H1 (cell line): ENCODE results near the gene MAML1. TPM values are rescaled to one million over a fixed set of nuclear protein-coding genes. Genes with fewer than 3 reads are reported as not detected.

ENCODE experiments used
- CTCF ChIA-PET: fragments of 300-600 bp; sonication (Branson Sonifier 250); formaldehyde crosslinking; loops from one replicate; lab custom pipeline; 2021; ENCODE audit not compliant: partially characterized antibody; lab: Charles Lee
- POLR2A ChIA-PET: fragments of 300-600 bp; sonication (Branson Sonifier 250); formaldehyde crosslinking; loops from one replicate; lab custom pipeline; 2021; ENCODE audit warnings: inconsistent platforms; ENCODE audit not compliant: partially characterized antibody; lab: Charles Lee
- DNase-seq, 2 experiments: peaks; one replicate each; pipeline versions ENCODE4 v3.0.0 to v3.0.0-alpha.2; 2010 to 2022; ENCODE audit warnings: low spot score in 2 of 2, low read depth in 1 of 2, mixed read lengths in 1 of 2
- FAIRE-seq: peaks from 2 replicates; lab custom pipeline; 2011; peaks lifted over from hg19 to GRCh38; lab: Jason Lieb, UNC
- H2AFZ ChIP-seq: 2 replicates; pipeline ENCODE4 v1.8.1; 2012; ENCODE audit warnings: low read length, inconsistent platforms
- H2AK5ac ChIP-seq: 2 replicates; pipeline ENCODE4 v1.6.1; 2013; ENCODE audit warnings: low read depth, low read length
- H2BK120ac ChIP-seq: replicated peaks from 2 replicates; pipeline ENCODE3; 2013; ENCODE audit warnings: low read depth, low read length, inconsistent platforms
- H2BK12ac ChIP-seq: 2 replicates; pipeline ENCODE4 v1.6.1; 2013; ENCODE audit warnings: low read depth, low read length
- H2BK15ac ChIP-seq: 2 replicates; pipeline ENCODE4 v1.6.1; 2013; ENCODE audit warnings: low read length
- H2BK20ac ChIP-seq: 2 replicates; pipeline ENCODE4 v1.6.1; 2013; ENCODE audit warnings: low read length
- H2BK5ac ChIP-seq: 2 replicates; pipeline ENCODE4 v1.6.1; 2013; ENCODE audit warnings: low read depth, low read length
- H3K14ac ChIP-seq: 2 replicates; pipeline ENCODE4 v1.6.1; 2013; ENCODE audit warnings: inconsistent platforms; ENCODE audit not compliant: insufficient read length
- H3K18ac ChIP-seq: 2 replicates; pipeline ENCODE4 v1.6.1; 2013; ENCODE audit warnings: low read length; ENCODE audit errors: extremely low read depth
- H3K23ac ChIP-seq: 2 replicates; pipeline ENCODE4 v1.6.1; 2013; ENCODE audit warnings: inconsistent platforms; ENCODE audit not compliant: insufficient read length
- H3K23me2 ChIP-seq: 2 replicates; pipeline ENCODE4 v1.6.1; 2013; ENCODE audit warnings: low read depth, low read length
- H3K27ac ChIP-seq: 2 replicates; pipeline ENCODE4 v1.6.1; 2011; ENCODE audit warnings: low read depth, low read length, inconsistent platforms
- H3K27me3 ChIP-seq, 4 experiments: replicated peaks in 1 of 4; 1 replicate in 1 of 4; 2 replicates in 3 of 4; pipeline versions ENCODE4 v1.6.1 to v1.8.1; 2011 to 2013; ENCODE audit warnings: low read length in 3 of 4, mild to moderate bottlenecking in 3 of 4, inconsistent platforms in 2 of 4, mixed read lengths in 2 of 4, moderate library complexity in 1 of 4; ENCODE audit not compliant: control insufficient read depth in 3 of 4, insufficient read depth in 3 of 4; ENCODE audit errors: extremely low read depth in 1 of 4
- H3K36me3 ChIP-seq, 4 experiments: 2 replicates each; pipeline versions ENCODE4 v1.6.1 to v1.8.1; 2011 to 2013; ENCODE audit warnings: mild to moderate bottlenecking in 4 of 4, low read length in 3 of 4, moderate library complexity in 2 of 4, control low read depth in 1 of 4, inconsistent platforms in 1 of 4; ENCODE audit not compliant: insufficient read depth in 4 of 4, control insufficient read depth in 2 of 4
- H3K4ac ChIP-seq: replicated peaks from 2 replicates; pipeline ENCODE3; 2013; ENCODE audit warnings: low read length, low read depth, mixed read lengths, inconsistent platforms; ENCODE audit not compliant: insufficient read length
- H3K4me1 ChIP-seq, 4 experiments: replicated peaks in 1 of 4; 1 replicate in 1 of 4; 2 replicates in 3 of 4; pipeline versions ENCODE4 v1.6.1 to v1.8.1; 2011 to 2013; ENCODE audit warnings: low read length in 3 of 4, inconsistent platforms in 2 of 4, mixed read lengths in 1 of 4; ENCODE audit not compliant: insufficient read depth in 4 of 4, control insufficient read depth in 3 of 4
- H3K4me2 ChIP-seq, 2 experiments: 2 replicates each; pipeline versions ENCODE4 v1.6.1 to v1.8.1; 2011 to 2013; ENCODE audit warnings: low read depth in 2 of 2, low read length in 2 of 2, control low read depth in 1 of 2, inconsistent platforms in 1 of 2, mild to moderate bottlenecking in 1 of 2; ENCODE audit not compliant: insufficient read depth in 1 of 2
- H3K4me3 ChIP-seq, 4 experiments: fragments of 200-600, 300-600 bp in 1 of 4; sonication (generic), shearing (Covaris generic), sonication (Bioruptor Twin) in 1 of 4; 2 replicates each; pipeline versions ENCODE4 v1.5.1 to v1.8.1; 2011 to 2016; ENCODE audit warnings: low read length in 4 of 4, low read depth in 3 of 4, control low read depth in 2 of 4, inconsistent platforms in 2 of 4, mild to moderate bottlenecking in 2 of 4, mixed read lengths in 1 of 4, moderate library complexity in 1 of 4; ENCODE audit not compliant: insufficient read depth in 2 of 4; ENCODE audit errors: extremely low read depth in 1 of 4
- H3K56ac ChIP-seq: replicated peaks from 2 replicates; pipeline ENCODE3; 2013; ENCODE audit warnings: low read depth, mild to moderate bottlenecking, mixed read lengths, low read length, inconsistent platforms; ENCODE audit not compliant: insufficient read length
- H3K79me1 ChIP-seq: 2 replicates; pipeline ENCODE4 v1.6.1; 2013; ENCODE audit warnings: low read depth, low read length, control low read depth
- H3K79me2 ChIP-seq, 2 experiments: 2 replicates each; pipeline versions ENCODE4 v1.6.1 to v1.8.1; 2012 to 2013; ENCODE audit warnings: low read length in 2 of 2, mild to moderate bottlenecking in 2 of 2, inconsistent platforms in 1 of 2; ENCODE audit not compliant: insufficient read depth in 2 of 2, control insufficient read depth in 1 of 2
- H3K9ac ChIP-seq, 4 experiments: replicated peaks in 1 of 4; 1 replicate in 1 of 4; 2 replicates in 3 of 4; pipeline versions ENCODE4 v1.6.1 to v1.8.1; 2011 to 2013; ENCODE audit warnings: low read depth in 3 of 4, low read length in 3 of 4, control low read depth in 2 of 4, mild to moderate bottlenecking in 2 of 4, moderate library complexity in 2 of 4, inconsistent platforms in 1 of 4; ENCODE audit errors: extremely low read depth in 1 of 4
- H3K9me3 ChIP-seq, 2 experiments: 2 replicates each; pipeline versions ENCODE4 v1.6.1 to v1.8.1; 2012 to 2013; ENCODE audit warnings: mild to moderate bottlenecking in 2 of 2, moderate library complexity in 2 of 2, control low read depth in 1 of 2, inconsistent platforms in 1 of 2, low read depth in 1 of 2, low read length in 1 of 2, mixed read lengths in 1 of 2; ENCODE audit not compliant: insufficient read depth in 2 of 2
- H4K20me1 ChIP-seq, 2 experiments: replicated peaks in 1 of 2; 2 replicates each; pipeline versions ENCODE3 to v1.8.1; 2011 to 2013; ENCODE audit warnings: inconsistent platforms in 2 of 2, low read length in 2 of 2, mild to moderate bottlenecking in 1 of 2; ENCODE audit not compliant: insufficient read depth in 2 of 2, control insufficient read depth in 1 of 2
- H4K5ac ChIP-seq: 2 replicates; pipeline ENCODE4 v1.6.1; 2013; ENCODE audit warnings: low read length, low read depth, mixed read lengths, inconsistent platforms; ENCODE audit not compliant: insufficient read length
- H4K8ac ChIP-seq: 2 replicates; pipeline ENCODE4 v1.8.0; 2013; ENCODE audit warnings: mild to moderate bottlenecking, moderate library complexity, low read length, inconsistent platforms; ENCODE audit not compliant: insufficient read depth; ENCODE audit errors: extremely low read depth
- H4K91ac ChIP-seq: replicated peaks from 2 replicates; pipeline ENCODE3; 2013; ENCODE audit warnings: low read length, mixed read lengths, inconsistent platforms; ENCODE audit not compliant: insufficient read length
- NRF1 ChIP-seq: IDR thresholded peaks from 2 replicates; pipeline ENCODE4 v1.6.1; 2011; ENCODE audit warnings: mild to moderate bottlenecking, low read depth, low read length, improper control_type of control experiment
- TBP ChIP-seq: IDR thresholded peaks from 2 replicates; pipeline ENCODE4 v1.6.1; 2011; ENCODE audit warnings: low read depth, low read length, improper control_type of control experiment
- ZNF274 ChIP-seq: IDR thresholded peaks from 2 replicates; pipeline ENCODE4 v1.7.0; 2012; ENCODE audit warnings: low read length, borderline replicate concordance; ENCODE audit errors: extremely low read depth
- WGBS, 2 experiments: shearing (Covaris generic) in 1 of 2; methylation state at CpG; one replicate each; pipeline versions ENCODE4 v1.1.6 to v1.1.7; 2013 to 2015; ENCODE audit warnings: low lambda C conversion rate in 2 of 2, mixed read lengths in 2 of 2, inconsistent platforms in 1 of 2, low coverage in 1 of 2, missing lambda C conversion rate in 1 of 2; ENCODE audit not compliant: insufficient replicate concordance in 2 of 2, insufficient coverage in 1 of 2, insufficient read length in 1 of 2; ENCODE audit errors: extremely low coverage in 1 of 2, missing lambda C conversion rate in 1 of 2; 5-methylcytosine and 5-hydroxymethylcytosine counted together
- polyA plus RNA-seq, 7 experiments: library from polyadenylated mRNA; depleted of rRNA in 3 of 7; stranded (reverse) in 5 of 7; unstranded in 2 of 7; fragments of >200 nt in 5 of 7; fragments of 200-250 nt in 2 of 7; gene quantifications; 1 replicate in 5 of 7; 2 replicates in 1 of 7; 4 replicates in 1 of 7; pipeline versions ENCODE4 v1.2.1 to v1.2.3, GENCODE V29; 2011 to 2013; ENCODE audit warnings: missing spikeins in 2 of 7, mixed read lengths in 2 of 7
- total RNA-seq: library from RNA; stranded (reverse); fragmentation: NEBNext Ultra II Directional; extraction: Animal tissue kit (Norgen Biotek cat#: 25700); gene quantifications from 2 replicates; pipeline ENCODE4 v1.2.1, GENCODE V29; 2021

Gene MAML1
- total and polyA plus RNA-seq, 2 of the 8 experiments (the other 6 are each of a cell fraction or from before 2014, with no cell fraction given): 17.1 to 41.9 TPM

GRCh38 chr5:179733772-179734126 is 1.1 kb downstream of the MAML1 start:
- Histone ChIP-seq H3K14ac (no peak overlapping the region), H2BK120ac (no peak overlapping the region), H3K9ac (peak overlapping the region; percentile 90 to 100 (median 97)), H3K79me2 (peaks cover 28 to 58% of the 10 kb centered on the region in 2 experiments), H3K23me2 (peaks cover 4% of the 10 kb centered on the region; the same call in 1 of the 2 replicates), H3K4me3 (peak overlapping the region; percentile 64 to 80 (median 76)), H2BK15ac (no peak overlapping the region), H4K91ac (no peak overlapping the region), H3K23ac (no peak overlapping the region), H4K8ac (no peak overlapping the region), H3K79me1 (peaks cover 2% of the 10 kb centered on the region), H3K18ac (peak overlapping the region; percentile 80), H3K4me2 (peak overlapping the region; percentile 71 to 72), H3K4ac (no peak overlapping the region), H3K27me3 (no peaks in the 10 kb centered on the region), H4K5ac (no peak overlapping the region), H3K4me1 (peaks cover 0 to 3% (median 3%) of the 10 kb centered on the region in 4 experiments; a peak in 3 of 7 replicates), H2BK20ac (no peak overlapping the region), H4K20me1 (peaks cover 12 to 13% of the 10 kb centered on the region in 2 experiments), H2BK5ac (0 out of 2 replicates have a peak overlapping the region, but pooled peaks have one; percentile 77), H2AFZ (no peak overlapping the region), H2AK5ac (no peak overlapping the region), H3K36me3 (peaks cover 10 to 30% (median 14%) of the 10 kb centered on the region in 4 experiments; a peak in 7 of 8 replicates), H3K56ac (no peak overlapping the region), H2BK12ac (no peak overlapping the region), H3K9me3 (no peaks in the 10 kb centered on the region), H3K27ac (peak overlapping the region; percentile 85; the same call in 1 of the 2 replicates)
- WGBS, 2 experiments: 8% methylated on average over 2 of the region's 2 CpGs; no CpG with 5 or more reads in 1 of the 2 experiments
- ChIA-PET POLR2A (interaction anchor here (0.9 to 7.4 kb wide), 11 partner anchors 9 to 110 kb away, joined by 3 to 60 read pairs (median 5); partner anchors contain the start of gene HNRNPH1), CTCF (interaction anchor here (0.8 to 2.0 kb wide), 2 partner anchors 34 to 44 kb away, joined by 3 to 5 read pairs; no protein-coding TSS in a partner anchor)
- FAIRE-seq (no peak), DNase-seq (no peak)
- TF ChIP-seq ZNF274 (no peak), TBP (0 out of 2 replicates have a peak, but pooled peaks have one; percentile 31), NRF1 (no peak)
